RPMI7951 (cell line): Measurements from ENCODE around the gene CCL17. TPM values are rescaled to one million over a fixed set of nuclear protein-coding genes. Genes with fewer than 3 reads are reported as not detected.
"Not testable (repeated sequence)": the region's sequence is repeated elsewhere in the genome, so short reads cannot be mapped to it uniquely, and the experiment has no call there.

Experiments
- DNase-seq: peaks from one replicate; pipeline ENCODE4 v3.0.0-alpha.2; 2012; ENCODE audit warnings: low read depth
- total RNA-seq: library from RNA; depleted of rRNA; stranded (reverse); fragments of >200 nt; shearing (Covaris generic); gene quantifications from 2 replicates; pipeline ENCODE4 v1.2.3, GENCODE V29; 2014; rRNA removed

CCL17 gene
- total RNA-seq, 1 experiment from 2014 or later = not detected

DNA sequence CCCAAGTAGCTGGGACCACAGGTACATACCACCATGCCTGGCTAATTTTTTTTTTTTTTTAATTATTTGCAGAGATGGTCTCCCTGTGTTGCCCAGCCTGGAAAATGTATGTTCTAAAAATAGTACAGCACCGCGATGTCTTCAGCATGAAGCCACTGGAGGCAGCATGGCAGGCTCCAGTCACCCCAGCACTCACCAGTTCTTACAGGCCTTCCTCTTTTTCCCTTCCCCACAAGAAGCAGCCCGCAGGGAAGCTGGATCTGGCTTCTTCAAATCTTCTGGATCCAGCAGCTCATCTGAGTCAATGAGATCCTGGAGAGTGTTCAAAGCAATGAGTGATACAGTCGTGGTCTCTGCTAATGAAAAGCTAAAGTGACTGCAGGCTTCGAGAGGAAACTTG lies 26.4 kb downstream of the CCL17 start:
- DNase-seq = no peak

GRCh38 chr16:57432505-57432904 lies 27.9 kb downstream of the CCL17 start:
- DNase-seq = no peak

GRCh38 chr16:57432989-57433388 lies 28.4 kb downstream of the CCL17 start:
- DNase-seq = no peak

DNA sequence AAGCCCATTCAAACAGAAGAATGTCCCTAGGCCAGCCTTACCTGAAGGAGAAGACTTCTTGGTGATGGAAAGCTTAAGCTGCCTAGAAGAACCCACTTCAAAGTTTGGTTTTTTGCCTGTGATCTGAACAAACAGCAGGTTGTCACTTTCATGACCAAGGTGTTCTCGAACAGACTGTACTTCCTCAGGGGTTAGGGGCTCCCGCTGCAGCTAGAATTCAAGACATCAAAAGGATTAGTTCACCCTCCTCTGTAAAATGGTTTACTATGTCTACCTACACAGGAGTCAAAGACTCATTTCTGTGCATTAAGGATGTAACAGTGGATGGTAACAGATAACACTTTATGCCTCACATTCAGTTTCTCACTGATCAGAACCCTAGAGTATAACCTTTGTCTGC lies 29.4 kb downstream of the CCL17 start:
- DNase-seq = no peak

DNA sequence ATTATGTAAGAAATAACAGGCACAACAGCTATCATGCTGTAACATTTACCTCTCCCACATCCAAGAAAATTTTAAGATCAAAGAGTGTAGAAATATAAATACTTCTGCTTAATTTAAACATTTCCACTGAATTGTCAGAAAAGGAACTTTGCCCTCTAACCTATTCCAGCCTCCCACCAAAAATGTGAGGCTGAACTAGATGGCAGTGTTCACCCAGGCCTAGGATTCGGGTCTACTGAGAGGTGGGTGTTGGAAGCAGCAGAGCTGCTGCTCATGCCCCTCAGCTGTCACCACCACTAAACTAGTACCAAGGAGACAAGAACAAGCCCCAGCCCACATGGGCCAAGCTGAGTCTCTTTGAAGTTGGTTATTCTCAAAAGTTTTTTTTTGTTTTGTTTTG lies 31.3 kb downstream of the CCL17 start:
- DNase-seq = no peak

GRCh38 chr16:57439947-57440346 lies 35.4 kb downstream of the CCL17 start:
- not testable (repeated sequence) for DNase-seq

- not testable (repeated sequence) for DNase-seq
Observed at GRCh38 chr16:57440551-57440950, 36.0 kb downstream of the CCL17 start.

- DNase-seq = no peak
Observed at GRCh38 chr16:57444711-57445110, 40.1 kb downstream of the CCL17 start.

DNA sequence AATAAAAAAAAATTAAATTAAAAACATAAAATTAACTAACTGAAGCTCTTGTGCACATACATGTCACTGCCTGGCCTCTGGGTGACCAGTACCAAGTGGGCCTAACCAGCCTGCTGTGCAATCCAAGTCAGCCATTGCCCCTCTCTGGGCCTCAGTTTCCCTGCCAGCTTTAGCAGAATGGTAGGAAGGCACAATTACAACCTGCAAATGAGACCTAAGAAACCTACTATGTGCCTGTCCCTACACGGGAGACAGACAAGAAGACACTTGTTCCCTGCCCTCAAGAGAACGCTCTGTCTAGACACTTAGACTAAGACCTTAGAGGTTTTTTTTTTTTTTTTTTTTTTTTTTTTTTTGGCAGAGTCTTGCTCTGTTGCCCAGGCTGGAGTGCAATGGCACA lies 40.9 kb downstream of the CCL17 start:
- DNase-seq = no peak

- peak; percentile 46 for DNase-seq
Observed at GRCh38 chr16:57446531-57447185, 42.1 kb downstream of the CCL17 start.

- DNase-seq = peak; percentile 91
Observed at GRCh38 chr16:57447186-57447962, 42.8 kb downstream of the CCL17 start, which contains the start of the genes CIAPIN1 and COQ9. TSS of gene CIAPIN1 (minus strand) at chr16:57447385. CDS start at chr16:57440928, 6,457 bp downstream. TSS of gene COQ9 (plus strand) at chr16:57447479. CDS start at chr16:57447506, 27 bp downstream.

DNA sequence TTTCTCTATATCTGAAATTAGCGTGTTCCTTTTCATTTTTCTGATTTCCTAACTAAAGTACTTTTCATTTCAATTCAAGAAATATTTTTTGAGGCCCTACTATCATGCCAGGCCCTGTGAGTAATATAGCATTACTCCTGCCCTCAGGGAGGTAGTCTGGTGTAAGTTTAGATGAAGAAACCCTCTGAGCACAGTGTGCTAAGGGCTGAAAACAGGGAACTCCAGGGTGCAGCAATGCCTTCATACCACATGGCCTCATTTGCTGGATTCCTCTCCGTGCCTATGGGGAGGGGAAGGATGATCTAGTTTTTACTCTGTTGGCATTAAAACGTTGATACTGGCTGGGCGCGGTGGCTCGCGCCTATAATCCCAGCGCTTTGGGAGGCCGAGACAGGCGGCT lies 47.5 kb downstream of the CCL17 start:
- no peak for DNase-seq

- DNase-seq = peak; percentile 81
Observed at GRCh38 chr16:57462209-57462977, 57.8 kb downstream of the CCL17 start, which contains the start of gene POLR2C. TSS of gene POLR2C (plus strand) at chr16:57462679. CDS start at chr16:57462725, 46 bp downstream.

DNA sequence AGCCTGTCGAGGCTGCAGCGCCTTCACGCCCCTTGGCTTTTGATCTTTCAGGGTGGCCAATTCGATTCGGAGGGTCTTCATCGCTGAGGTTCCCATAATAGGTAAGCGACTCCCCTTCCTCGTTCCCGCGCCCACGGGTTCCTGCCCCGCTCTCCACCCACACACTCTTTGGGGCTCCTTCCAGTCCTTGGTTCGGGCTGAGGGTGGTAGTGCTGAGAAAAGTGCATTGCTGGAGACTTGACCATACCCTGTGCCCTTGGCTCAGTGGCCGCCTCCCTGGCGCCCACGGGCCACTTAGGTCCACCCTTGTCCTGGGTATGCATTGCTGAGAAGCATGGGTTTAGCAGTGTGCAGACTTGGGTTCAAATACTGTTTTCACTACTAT lies 58.4 kb downstream of the CCL17 start:
- no peak for DNase-seq

- no peak for DNase-seq
Observed at GRCh38 chr16:57464523-57464922, 60.0 kb downstream of the CCL17 start.

Other genes starting within 250 kb of the CCL17 start
- 88.5 and 119 TPM in 2 replicates for gene PSME3IP1, start 218.7 kb upstream of the CCL17 start, total RNA-seq
- gene RSPRY1, start 218.4 kb upstream of the CCL17 start, total RNA-seq = 41.5 and 42.0 TPM in 2 replicates
- gene ARL2BP, start 159.5 kb upstream of the CCL17 start, total RNA-seq = 120 and 134 TPM in 2 replicates
- 0.24 and 2.1 TPM in 2 replicates for gene PLLP, start 120.1 kb upstream of the CCL17 start, total RNA-seq
- not detected in 2 replicates for gene CCL22, start 46.0 kb upstream of the CCL17 start, total RNA-seq
- gene CX3CL1, start 32.3 kb upstream of the CCL17 start, total RNA-seq = 0.36 and 1.3 TPM in 2 replicates
- 68.0 and 68.9 TPM in 2 replicates for gene CIAPIN1, start 42.6 kb downstream of the CCL17 start, total RNA-seq
- gene COQ9, start 42.7 kb downstream of the CCL17 start, total RNA-seq = 51.3 and 56.6 TPM in 2 replicates
- gene POLR2C, start 57.9 kb downstream of the CCL17 start, total RNA-seq = 171 and 186 TPM in 2 replicates
- gene DOK4, start 81.7 kb downstream of the CCL17 start, total RNA-seq = 16.4 and 17.9 TPM in 2 replicates
- gene CCDC102A, start 131.8 kb downstream of the CCL17 start, total RNA-seq = 11.3 and 13.3 TPM in 2 replicates
- 0.24 TPM in 1 of 2 replicates, not detected in the other for gene ADGRG5, start 137.9 kb downstream of the CCL17 start, total RNA-seq
- gene ADGRG1, start 223.9 kb downstream of the CCL17 start, total RNA-seq = 3.7 and 9.8 TPM in 2 replicates